HG03066 (cell line): ENCODE results near the gene MAGIX.
A peak's percentile ranks its signal among the peaks of the same experiment; 100 is the strongest.

Experiments
- ATAC-seq: cut with Tn5 transposase; IDR thresholded peaks from one replicate; pipeline ENCODE4 v1.9.1; 2021; ENCODE audit warnings: low read depth; ENCODE audit not compliant: unreplicated experiment

The MAGIX gene

DNA sequence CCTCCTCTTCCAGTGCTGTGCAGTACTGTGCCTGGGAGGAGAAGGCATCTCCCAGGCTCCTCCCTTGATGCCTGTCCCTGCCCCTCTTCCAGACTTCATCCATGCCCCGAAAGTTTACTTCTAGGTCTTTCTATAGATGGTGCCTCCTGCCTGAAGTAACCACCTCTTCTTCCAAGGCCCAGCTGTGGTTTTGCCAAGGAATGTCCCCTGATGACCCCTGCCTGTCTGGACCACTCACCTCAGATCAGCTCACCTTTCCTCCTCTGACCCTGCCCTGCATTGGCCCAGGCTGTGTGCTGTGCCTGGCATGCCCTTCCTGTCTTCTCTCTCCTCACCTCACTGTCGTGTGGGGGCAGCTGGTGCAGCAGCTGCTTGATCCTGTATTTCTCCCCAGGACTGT lies 16.8 kb downstream of the MAGIX start:
- ATAC-seq, result no peak

DNA sequence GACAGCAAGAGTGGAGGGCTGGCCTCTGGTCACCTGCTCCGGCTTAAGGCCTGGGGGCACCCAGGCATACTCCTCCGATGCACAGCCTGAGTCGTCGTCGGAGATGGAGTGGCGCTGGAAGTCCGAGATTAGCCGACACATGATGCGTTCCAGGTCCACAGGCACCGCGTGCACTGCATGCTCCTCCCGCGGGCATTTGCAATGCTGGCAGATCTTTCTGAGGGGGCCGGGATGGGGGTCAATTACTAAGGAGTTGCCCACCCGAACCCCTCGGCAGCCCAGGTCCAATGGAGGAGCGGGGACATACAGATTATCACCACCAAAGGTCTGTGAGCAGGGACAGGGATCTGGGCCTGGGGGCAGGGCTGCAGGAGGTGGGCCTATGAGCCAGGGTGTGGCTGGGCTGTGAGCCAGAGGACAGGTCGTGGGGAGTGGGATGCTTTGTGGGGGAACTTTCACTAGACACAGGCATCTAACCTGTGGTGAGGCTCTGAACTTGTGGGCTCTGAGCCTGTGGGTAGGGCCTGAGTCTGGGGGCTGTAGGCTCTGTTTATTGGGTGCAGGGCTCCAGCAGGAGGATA lies 21.2 kb downstream of the MAGIX start:
- ATAC-seq, result no peak

DNA sequence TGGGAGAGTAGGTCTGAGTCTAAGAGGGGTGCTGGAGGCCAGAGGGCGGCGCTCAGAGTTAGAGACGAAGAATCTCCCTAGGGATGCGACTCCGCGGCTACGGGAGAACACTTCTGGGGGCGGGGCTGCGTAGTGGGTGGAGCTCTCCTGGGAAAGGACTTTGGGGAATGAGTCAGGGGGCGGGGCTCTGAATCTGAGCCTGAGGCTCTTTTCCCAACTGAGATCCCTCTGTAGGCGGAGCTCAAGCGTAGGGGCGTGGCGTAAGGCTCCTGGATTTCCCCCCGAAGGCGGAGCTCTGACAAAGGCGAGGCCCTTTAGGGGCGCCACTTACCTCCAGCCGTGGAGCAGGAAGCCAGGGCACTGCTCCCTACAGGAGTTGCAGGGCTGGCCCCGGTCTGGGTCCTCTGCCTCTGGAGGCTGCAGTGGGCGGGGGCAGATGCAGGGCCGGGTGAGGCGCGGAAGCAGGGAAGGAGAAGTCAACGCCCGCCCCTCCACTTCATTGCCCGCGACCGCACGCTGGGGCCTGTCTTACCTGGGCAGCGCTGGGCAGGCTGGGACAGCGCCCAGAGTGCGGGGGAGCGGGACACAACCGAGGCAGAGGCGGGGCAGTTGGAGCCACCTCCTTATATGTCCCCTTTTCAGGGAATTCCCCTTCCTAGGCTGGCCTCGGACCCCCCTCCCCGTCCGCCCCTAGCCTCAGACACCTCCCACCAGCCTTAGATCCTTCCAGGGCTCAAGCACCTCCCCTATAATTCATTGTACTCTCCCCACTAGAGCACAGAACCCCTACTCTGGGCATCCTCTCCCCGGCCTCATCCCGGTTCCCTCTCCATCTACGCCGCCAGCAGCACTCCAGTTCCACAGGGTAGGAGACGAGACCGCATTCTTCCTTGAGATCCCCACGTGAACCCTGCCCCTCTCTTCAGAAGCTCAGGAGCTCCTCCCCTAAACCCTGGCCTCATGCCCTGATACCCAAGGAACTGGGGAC lies 22.0 kb downstream of the MAGIX start:
- no peak for ATAC-seq

DNA sequence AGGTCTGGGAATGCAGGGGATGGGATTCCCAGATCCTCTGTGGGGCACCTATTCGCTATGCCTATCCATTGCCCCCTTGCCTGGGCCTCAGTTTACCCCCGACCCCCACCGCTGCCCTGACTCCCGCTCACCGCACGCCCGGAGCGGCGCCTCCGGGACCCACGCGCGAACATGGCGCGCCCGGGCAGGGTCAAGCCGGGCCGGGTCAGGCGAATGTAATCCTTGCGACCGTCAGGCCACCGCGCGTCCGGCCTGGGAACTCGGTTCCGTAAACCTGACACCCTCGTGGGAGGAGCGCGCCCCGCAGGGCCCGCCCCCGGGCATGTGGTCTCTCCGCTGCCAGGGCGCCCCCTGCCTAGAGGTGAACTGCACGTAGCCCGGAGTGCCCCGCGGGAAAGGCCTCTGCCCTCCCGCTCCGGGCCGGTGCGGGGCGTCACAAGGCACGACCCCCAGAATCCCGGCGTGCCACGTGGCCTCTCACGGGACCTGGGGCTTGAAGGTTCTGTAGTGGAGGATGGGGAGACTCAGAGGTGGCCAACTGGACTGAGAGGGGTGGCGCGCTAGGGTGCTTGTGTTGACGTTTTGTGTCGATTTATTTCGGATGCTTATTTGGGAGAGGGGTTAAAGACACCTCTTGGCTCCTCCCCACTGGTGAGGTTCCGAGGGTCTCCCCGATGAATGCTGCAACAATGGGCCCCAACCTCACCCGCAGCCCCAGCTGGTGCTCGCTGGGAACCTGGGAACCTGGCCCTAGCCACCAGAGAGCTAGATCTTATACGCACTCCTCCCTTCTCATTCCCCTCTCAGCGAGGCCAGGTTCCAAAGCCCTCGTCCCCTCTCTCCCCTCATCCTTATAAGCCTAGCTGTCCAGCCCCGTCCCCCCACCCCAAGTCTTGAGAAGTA lies 23.8 kb downstream of the MAGIX start, which contains the start of gene PRICKLE3:
TSS of gene PRICKLE3 (minus strand) at position 249 of the 903 bp plus-strand sequence. CDS start at position 173, 76 bp downstream.
- ATAC-seq, result peak; percentile 25

DNA sequence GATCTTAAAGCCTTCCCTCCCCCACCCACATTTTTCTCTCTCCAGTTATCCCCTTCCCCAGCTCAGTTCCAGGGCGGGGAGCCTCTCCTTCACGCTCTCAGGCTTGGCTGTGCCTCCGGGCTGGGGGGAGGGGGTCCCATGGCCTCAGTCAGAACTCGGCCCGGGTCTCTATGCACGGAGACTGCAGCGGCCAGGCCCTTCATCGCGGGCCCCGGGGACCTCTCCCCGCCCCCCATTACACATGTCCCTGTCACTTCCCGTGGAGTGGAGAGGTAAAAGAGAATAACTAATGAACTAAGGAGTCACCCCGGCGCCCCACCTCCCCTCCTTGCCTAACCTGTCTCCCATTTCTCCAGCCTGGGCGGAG lies 24.5 kb downstream of the MAGIX start:
- no peak for ATAC-seq

DNA sequence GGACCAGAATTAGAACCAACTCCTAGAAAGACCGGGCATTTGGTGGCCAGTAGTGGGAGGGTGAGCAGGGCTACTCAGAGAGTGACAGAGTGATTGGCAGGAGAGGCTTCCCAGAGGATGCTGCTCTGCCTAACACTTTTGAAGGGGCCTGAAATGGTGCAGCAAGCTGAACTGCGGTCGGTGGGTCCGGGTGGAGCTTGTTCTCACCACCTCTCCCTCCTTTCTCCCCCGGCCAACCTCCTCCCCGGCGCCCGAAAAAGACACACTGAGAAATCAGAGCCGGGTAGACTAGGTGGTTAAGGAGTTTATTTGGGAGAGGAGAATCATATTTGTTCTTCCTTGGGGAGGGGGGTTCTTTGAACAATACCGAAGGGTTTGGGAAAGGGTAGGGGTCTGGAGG lies 25.0 kb downstream of the MAGIX start:
- ATAC-seq, result no peak

DNA sequence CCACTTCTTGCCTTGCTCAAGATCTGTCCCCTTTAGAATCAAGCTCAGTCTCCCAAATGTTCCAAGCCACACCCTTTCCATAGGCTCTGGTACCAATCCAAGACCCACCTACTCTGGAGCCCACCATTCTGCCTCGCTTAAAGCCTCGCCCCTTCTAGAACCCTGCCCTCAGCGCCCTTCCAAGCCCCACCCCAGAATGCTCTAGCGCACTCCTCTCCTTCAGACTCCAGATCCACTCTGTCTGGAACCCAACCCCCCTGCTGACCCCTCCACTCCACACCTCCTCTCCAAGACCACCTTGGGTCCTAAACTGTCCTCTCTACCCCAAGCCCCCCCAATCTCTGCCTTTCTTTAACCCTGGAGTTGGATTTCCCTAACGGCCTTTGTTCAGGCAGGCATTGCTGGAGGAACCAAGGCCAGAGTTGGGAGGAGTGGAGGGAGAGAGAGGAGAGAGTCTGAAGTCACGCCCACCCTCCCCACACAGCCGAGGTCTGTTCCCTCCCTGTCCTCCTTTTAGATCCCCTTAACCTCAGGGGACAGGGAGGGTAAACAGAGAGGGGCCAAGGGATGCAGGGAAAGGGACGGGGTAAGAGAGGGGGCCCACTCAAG lies 26.0 kb downstream of the MAGIX start:
- no peak for ATAC-seq

DNA sequence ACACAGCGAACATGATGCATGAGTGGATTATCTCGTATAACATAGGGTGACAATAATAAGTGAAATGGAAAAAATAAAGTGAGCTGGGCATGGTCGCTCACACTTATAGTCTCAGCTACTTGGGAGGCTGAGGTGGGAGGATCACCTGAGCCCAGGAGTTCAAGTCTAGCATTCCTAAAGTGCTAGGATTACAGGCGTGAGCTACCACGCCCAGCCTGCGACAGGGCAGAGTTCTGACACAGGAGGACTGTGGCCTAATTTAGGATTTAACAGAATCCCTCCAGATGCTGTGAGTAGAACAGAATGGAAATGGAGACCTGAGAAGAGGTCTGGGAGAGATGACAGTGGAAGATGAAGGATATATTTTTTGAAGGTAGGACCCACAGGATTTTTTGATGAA lies 27.0 kb downstream of the MAGIX start:
- ATAC-seq, result no peak

DNA sequence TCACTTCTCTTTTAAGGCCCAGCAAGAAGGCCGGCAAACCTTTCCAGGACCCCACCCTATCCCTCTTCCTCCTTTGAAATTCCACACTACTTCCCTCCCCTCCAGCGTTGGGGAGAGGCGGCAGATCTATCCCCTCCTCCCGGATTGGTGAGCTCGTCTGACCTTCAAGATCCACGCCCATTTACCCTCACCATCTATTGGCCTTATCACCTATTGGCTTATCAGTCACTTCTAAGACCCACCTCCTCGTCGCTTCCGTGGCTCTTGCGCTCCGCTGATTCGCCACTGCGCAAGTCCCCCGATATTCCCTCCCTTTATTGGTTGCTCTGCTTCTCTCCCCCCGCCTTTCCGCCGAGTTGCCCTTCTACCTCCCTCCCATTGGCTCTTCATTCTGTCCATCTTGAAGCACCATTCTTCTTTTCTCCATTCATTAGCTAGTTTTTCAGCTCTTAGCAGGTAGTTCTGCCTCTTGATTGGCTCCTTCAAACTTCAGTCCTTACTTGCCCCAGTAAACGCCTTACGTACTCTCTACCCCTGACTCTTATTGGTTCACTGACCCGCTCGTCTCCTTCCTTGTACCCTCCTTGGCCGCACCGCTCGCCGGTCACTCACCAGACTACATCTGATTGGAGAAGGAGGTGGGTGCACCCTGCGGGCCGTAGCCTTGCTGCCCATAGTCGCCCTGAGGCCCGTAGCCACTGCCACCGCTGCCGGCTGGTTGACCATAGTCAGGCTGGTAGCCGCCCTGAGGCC lies 28.4 kb downstream of the MAGIX start:
- peak; percentile 88 for ATAC-seq

DNA sequence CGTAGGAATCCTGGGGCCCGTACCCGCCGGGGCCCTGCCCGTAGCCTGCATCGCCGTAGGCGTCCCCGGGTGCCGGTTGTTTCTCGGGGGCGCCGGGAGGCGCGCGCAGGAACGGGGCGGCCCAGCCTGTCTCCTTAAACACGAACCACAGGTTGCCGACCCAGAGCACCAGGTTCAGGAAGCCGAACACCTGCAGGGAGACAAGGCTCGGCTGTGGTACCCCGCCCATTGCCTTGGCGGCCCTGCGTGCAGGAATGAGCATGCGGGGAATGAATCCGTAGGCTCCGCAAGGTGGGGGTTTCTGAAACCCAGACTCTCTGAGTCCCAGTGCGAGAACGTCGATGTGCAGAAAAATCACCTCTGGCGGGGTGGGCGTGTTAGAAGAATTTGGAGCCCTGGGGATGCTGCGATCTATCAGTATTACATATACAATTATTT lies 29.0 kb downstream of the MAGIX start:
- peak; percentile 2 for ATAC-seq

DNA sequence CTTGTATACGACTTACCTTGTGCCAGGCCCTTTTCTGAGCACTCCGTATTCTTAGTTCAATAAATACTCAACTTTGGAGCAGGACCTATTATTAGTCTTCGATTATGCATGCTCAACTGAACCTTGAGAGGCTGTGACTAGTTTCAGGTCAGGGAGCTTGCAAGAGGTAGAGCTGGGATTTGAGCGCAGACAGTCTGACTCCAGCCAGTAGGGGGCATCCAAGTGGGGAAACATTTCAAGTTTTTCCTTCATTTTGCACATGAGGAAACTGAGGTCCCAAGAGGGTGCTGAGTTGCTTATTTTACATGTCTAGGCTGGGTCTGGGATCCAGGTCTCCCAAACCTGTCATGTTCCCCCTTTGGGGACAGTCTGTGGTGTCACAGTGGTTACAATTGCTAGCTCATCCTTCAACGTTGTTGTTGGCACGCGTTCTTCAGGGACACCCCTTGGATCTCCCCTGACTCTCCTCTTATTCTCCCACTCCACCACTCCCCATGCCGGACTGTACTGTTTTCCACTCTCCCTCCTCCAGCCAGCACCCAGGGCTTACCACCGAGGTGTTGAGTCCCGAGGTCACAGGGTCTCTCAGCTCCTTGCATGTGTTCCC lies 30.3 kb downstream of the MAGIX start:
- ATAC-seq, result no peak

DNA sequence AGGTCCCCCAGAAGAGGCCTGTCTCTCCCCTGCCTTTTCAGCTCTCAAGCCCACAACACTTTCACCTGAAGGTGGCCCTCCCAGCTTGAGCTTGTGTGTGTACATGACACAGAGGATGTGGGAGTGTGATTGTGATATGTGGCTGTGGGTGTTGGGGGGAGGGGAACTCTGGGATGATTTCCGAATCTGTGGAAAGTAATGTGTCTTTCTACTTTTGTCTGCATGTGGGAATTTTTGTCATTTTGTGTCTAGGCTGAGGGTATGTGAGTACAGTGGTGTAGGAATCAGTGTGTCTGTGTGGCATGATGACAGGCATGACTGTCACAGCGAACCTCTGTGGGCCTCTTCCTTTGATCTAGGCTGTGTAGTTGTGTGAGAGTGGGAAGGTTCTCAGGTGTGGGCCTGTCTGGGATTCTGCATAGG lies 31.0 kb downstream of the MAGIX start:
- no peak for ATAC-seq

DNA sequence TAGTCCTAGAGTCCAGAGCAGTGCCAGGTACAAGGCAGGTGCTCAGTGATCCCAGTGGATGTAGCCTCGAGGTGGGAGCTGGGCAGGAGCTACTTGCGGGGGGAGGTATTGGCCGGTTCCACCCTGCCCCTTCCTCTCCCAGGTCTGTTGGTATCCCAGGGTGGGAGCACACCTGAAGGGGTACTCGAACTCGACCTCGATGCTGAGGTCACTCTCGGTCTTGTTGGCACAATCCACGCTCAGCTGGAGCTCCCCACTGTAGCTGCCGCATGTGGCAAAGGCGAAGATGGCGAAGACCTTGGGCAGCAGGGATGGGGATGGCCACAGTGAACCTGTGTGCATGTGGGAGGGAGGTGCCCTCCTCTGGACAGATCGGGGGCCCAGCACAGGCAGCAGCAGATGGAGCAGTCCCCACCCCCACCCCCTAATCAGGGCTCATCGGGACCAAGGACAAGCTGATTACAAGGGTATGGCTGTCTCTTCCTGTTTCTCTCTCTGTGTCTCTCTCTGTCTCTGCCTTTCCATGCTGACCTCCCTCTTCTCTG lies 35.1 kb downstream of the MAGIX start:
- no peak for ATAC-seq

DNA sequence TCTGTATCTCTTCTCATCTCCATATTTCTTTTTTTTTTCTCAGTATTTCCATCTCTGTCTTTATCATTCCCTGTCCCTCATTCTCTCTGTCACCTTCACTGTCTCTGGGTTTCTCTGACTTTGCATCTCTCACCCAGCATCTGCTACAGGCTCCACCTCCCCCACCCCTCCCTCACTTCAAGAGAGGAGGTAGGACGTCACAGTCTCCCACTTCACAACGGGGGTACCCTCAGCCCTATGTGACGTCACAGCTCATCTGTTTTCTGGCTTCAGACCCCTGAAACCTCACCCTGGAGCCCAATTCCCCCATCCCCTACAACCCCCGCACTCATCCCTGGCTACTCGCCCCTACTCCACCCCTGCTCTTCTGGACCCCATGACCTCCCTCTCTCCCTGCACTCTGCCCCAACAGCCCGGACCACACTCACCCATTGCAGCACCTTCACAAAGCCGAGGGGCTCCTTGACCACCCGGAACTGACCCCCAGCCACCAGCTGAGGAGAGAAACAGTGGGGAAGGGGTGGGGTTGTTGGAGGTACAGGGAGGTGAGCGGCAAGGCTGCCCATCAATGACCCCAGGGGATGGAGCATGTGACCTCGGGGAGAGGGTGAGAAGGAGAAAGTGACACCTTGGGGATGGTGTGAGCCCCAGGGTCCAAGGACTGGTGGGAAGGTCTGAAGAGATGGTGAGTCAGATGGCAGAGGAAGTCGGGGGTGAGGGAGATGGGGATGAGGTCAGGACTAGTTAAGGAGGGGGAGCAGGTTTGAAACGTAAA lies 36.2 kb downstream of the MAGIX start:
- no peak for ATAC-seq

DNA sequence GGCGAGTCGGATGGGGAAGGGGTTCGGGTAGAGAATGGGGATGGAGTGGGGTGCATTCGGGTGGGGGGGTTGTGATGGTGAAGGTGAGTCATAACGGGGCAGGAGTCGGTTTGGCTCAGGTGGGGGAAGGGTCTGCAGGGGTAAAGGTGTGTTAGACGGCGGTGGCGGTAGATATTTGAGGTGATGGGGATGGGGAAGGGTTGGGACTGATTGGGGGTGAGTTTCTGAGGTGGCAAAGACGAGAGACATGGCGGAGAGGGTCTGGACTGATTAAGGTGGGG lies 36.7 kb downstream of the MAGIX start:
- no peak for ATAC-seq

DNA sequence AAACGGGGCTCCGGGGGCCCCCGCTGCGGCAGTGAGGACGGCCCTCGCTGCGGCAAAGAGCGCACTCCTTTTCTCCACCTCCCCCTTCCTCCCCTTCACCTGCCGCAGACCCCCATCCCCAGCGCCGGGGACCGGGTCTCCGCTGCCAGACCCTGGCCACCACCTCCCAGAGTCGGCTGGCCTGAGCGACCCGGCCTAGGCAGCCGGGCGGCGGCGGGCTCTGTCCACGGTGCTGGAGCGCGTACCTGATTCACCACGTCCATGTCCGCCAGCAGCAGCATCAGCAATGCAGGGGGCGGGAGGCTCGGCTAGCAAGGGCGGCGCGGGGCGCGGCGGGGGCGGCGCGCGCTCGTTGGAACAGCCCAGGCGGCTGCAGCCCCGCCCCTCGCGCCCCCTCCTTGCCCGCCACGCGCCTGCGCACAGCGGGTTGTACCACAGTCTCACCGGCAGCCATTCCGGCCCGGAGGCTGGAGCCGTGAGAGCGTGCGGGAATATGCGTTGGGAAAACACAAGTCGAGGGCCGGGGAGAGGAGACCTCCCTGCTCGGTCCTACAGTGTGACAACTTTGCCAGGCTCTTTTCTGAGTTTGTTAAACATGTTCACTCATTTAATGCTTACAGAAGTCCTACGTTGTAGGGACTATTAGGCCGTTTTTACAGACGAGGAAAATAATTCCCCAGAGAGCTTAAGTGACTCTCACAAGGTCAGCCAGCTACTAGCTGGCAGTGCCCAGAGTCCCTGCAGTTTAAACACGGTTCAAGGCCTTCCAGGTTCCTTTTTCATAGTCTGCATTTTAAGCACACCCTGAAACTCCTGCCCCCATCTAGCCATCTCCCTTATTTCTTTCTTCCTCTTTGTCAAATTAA lies 37.6 kb downstream of the MAGIX start, which contains the start of gene SYP:
TSS of gene SYP (minus strand) at position 288 of the 866 bp plus-strand sequence. CDS start at position 281, 7 bp downstream.
- ATAC-seq, result peak; percentile 92

DNA sequence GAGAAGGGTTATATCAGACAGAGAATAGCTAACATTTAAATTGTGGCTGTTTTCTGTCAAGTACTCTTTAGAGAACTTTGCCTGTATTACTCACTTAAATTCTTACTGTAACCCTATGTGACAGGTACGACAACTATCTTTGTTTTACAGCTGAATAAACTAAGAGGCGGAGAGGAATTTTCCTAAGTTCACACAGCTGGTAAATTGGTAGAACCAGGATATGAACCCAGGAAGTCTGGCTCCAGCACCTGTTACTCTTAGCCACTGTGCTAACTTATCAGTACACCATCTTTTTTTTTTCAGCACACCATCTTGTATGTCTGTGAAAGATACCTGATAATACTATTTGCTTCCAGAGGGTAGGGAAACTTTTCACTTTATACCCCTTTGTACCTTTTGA lies 39.5 kb downstream of the MAGIX start:
- no peak for ATAC-seq
